DMS114 treated with DMSO at 0.1 percent for 48 hours (cell line): ENCODE data around the gene EVA1C.
"Not testable (repeated sequence)": the region's sequence is repeated elsewhere in the genome, so short reads cannot be mapped to it uniquely, and the experiment has no call there.

ENCODE experiments used
- DNase-seq: peaks from one replicate; lab custom pipeline; 2025; ENCODE audit not compliant: unreplicated experiment; lab: John Stamatoyannopoulos, UW

The EVA1C gene

DNA sequence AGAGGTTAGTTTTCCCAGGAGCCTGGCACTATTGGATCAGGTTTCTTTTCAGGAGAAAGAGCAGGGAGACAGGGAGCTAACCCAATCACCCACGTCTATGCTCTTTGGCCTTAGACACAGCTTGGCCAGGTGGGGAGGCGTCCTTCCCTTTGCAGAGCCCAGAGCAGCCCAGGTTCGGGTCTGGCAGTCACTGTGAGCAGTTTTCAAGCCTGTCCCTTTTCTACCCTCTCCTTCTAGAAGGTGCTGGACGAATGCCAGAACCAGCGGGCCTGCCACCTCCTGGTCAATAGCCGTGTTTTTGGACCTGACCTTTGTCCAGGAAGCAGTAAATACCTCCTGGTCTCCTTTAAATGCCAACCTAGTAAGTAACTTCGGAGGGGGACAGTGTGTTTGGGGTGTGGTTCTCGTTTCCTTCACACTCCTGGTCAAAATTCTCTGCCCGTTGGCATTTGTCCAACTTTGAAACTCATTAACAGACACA lies 44.9 kb downstream of the EVA1C start:
- DNase-seq = no peak

DNA sequence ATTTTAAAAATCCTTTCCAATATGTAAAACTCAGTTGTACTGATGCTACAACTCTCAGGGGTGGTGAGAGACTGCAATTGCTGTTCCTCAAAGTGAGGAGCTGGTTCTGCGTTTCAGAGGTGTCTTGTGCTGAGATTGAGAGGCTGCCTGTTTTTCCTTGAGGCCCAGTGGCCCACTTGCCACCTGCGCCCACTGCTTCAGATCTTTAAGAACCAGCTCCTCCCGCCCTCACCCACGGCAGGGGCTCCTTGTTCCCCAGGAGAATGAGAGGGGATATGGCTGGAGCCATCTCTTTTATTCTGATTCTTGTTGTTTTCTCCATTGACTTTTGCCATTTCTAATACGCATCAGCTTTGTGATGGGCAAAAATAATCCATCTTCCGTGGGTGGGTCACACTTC lies 45.5 kb downstream of the EVA1C start:
- DNase-seq = no peak

DNA sequence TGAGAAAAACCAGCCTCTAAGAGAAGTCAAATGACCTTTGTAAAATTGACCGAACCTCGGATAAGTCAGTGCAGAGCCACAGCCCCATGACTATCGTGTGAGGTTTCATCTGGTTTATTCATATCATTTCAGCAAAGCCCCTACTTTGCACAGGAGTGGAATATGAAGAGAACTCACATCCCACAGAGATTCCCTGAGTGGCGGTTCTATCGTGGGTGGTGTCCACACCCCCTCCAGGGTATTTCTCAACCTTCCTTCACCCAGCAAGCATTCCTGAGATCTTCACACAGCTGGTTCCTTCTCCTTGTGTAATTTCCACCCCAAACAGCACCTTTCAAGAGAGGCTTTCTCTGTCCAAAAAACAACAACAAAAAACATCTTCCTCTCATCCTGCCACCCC lies 47.5 kb downstream of the EVA1C start:
- DNase-seq = no peak

DNA sequence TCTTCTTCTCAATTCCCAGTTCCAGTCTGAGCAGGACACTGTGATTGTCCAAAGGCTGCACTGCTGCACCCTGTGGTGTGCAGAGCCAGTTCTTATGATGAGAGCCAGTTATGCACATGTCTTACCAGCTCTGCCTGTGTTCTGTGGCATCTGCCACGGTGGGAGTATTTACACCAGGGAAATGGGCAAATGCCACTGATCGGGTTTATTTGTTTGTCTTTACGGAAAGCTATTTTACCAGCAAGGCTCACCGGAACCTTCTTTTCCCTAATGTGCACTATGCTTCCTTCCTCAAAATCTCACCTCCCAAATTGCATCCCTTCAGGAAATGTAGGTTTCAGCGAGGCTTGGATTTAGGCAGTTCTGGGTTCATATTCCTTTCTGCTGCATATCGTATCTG lies 49.0 kb downstream of the EVA1C start:
- DNase-seq = no peak

DNA sequence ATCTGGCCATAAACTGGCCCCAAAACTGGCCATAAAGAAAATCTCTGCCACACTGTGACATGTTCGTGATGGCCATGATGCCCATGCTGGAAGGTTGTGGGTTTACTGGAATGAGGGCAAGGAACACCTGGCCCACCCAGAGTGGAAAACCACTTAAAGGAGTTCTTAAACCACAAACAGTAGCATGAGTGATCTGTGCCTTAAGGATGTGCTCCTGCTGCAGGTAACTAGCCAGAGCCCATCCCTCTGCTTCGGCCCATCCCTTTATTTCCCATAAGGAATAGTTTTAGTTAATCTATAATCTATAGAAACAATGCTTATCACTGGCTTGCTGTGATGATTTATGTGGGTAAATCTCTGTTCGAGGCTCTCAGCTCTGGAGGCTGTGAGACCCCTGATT lies 50.1 kb downstream of the EVA1C start:
- not testable (repeated sequence) for DNase-seq

GRCh38 chr21:32463367-32463766 lies 50.9 kb downstream of the EVA1C start:
- DNase-seq = no peak

GRCh38 chr21:32463889-32464300 lies 51.4 kb downstream of the EVA1C start:
- no peak for DNase-seq

DNA sequence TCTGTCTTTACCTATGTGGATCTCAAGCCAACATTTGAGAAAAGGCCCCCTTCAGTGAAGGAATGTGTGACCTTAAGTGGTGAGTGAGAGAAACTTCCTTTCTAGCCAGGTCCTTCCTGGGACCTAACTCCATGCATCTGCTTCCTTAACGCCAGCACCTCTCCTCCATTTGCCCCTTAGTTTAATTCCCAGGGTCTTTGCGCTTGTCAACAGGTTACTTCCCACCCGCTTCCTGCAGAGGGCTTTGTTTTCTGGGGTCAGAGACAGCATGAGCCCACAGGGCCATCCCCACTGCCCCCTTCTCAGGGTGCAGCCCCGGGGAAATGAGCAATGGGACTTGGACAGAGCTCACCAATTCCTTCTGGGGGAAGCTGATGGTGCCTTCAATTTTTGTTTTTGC lies 54.8 kb downstream of the EVA1C start:
- no peak for DNase-seq

DNA sequence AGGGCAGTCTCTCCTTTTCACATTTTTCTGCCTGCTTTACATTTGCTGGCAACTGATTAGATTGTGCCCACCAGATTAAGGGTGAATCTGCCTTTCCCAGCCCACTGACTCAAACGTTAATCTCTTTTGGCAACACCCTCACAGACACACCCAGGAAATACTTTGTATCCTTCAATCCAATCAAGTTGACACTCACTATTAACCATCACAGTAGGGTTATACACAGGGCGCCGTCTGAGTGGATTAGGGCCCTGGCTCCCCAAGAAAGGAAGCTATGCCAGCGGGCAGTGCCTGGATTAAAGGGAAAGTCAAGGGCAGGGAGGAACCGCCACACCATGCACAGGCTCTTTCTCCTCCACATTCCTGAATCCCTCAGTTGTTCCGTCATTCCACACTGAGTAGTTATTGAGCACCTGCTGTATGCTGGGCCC lies 56.2 kb downstream of the EVA1C start:
- no peak for DNase-seq

DNA sequence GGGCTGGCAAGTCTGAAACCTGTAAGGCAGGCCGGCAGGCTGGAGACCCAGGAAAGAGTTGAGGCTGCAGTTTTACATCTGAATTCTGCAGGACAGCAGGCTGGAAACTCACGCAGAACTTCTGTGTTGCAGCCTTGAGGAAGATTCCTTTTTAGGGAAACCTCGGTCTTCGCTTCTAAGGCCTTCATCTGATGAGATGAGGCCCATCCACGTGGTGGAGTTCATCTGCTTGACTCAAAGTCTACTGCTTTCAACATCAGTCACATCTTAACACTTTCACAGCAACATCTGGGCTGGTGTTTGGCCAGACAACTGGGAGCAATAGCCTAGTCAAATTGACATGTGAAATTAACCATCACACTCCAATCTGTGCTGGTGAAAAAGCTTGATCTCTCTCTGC lies 57.1 kb downstream of the EVA1C start:
- DNase-seq = no peak

- no peak for DNase-seq
These were observed 57.7 kb downstream of the EVA1C start for GRCh38 chr21:32470206-32470605.

- DNase-seq = no peak
These were observed 60.6 kb downstream of the EVA1C start for GRCh38 chr21:32472890-32473765.

DNA sequence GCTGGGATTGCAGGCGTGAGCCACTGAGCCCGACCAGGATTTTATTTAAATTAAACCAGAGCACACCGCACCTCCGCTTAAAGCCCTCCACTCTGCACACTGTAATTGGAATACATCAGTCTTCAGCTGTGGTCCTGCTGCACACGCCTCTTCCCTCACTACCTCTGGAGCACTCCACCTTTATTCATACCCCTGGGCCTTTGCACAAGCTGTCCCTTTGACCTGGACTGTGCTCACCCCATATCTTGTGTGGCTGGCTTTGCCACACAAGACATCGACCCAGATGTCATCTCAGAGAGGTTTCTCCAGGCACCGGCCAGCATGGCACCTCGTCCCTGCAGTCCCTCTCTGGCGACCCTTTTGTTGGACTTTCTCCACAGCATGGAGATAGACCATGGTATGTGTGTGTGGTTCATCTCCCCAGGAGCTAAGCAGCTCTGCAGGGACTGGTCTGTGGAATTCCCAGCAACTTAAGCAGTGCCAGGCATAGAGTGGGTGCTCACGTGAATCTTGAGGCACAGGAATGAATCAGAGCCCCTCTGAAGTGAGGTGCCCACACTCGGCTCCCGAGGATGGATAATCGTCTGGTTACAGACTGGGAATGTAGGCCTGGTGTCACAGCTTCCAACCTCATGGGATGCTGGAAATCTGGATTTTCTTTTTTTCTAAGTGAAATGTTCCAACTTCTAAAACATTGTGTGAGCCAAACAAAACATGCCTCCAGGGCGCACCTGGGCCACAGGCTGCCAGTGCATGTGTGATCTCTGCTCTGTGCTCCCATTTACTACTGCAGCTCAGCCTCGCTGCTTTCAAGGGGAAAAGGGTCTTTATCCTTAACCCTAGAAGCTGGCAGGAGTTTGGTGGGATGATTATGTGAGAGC lies 61.9 kb downstream of the EVA1C start:
- no peak for DNase-seq

- no peak for DNase-seq
These were observed 62.8 kb downstream of the EVA1C start for GRCh38 chr21:32475162-32475812.

DNA sequence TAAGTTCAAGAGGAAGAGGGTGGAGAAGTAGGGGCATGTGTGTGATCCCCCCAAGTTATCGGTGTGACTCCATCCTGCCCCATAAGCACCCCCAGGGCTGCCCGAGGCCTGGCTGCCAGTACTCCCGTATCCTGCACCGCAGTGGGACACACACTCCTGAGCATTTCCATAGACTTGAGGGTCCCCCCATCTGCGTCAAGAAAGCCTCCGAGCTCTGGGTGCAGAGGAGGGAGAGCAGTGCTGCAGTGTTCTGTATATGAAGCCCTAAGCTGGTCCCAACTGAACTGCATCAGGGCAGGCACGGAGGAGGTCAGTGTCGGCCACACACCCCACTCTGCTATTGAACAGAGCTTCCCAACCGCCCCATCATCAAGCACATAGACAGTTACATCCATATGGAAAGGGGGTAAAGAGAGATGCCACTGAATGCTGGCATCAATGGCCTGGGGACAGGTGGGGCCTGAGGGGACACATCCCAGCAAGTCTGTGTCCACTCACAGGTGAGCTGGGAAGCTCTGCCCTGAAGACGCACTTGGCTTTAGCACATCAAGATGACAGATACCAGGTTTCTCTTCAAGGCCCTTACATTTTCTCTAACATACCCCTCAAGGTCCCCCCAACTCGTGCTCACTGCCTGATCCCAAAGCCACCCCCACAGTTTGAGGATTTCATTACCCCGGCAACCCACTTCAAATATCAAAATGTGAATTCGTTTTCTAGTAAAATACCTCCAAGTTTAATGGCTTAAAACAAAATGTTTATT lies 64.3 kb downstream of the EVA1C start:
- DNase-seq = no peak

DNA sequence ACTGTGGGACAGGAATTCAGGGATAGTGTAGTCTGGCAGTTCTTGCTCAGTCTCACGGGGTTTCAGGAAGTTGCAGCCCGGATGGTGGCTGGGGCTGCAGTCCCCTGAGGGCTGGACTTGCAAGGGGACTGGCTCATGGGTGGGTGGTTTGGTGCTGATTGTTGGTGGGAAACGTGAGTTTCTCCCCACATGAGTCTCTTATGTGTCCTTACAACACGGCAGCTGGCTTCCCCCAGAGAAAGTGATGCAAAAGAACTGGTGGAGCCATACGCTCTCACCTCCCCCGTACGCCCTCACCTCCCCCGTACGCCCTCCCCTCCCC lies 64.9 kb downstream of the EVA1C start:
- DNase-seq = no peak

- no peak for DNase-seq
These were observed 69.4 kb downstream of the EVA1C start for GRCh38 chr21:32481875-32482408.

- DNase-seq = no peak
These were observed 70.2 kb downstream of the EVA1C start for GRCh38 chr21:32482565-32483292.

GRCh38 chr21:32483293-32483595 lies 70.7 kb downstream of the EVA1C start:
- no peak for DNase-seq
